Measurements from ENCODE around the gene CRY2. TPM values are rescaled to one million over a fixed set of nuclear protein-coding genes. Genes with fewer than 3 reads are reported as not detected.

Gene CRY2
- total RNA-seq, 1 donor from 2014 or later: 7.1 TPM

GRCh38 chr11:45930031-45930794 lies 82.9 kb downstream of the CRY2 start:
- DNase-seq (ENCODE audit: low read depth in 2 of 2): peak in 1 of 2 donors; percentile 63

- no peak for DNase-seq (ENCODE audit: low read depth in 2 of 2)
These were observed 83.8 kb downstream of the CRY2 start for GRCh38 chr11:45930951-45931570.

GRCh38 chr11:45931739-45932138 lies 84.5 kb downstream of the CRY2 start:
- DNase-seq (ENCODE audit: low read depth in 2 of 2): no peak

GRCh38 chr11:45932217-45932616 lies 84.9 kb downstream of the CRY2 start:
- DNase-seq (ENCODE audit: low read depth in 2 of 2): no peak

Other genes with a start within 250 kb of the CRY2 start
- 1.8 and 6.1 TPM in 2 replicates for gene CHST1, start 181.9 kb upstream of the CRY2 start, total RNA-seq
- gene SLC35C1, start 42.3 kb upstream of the CRY2 start, total RNA-seq: 6.3 and 7.7 TPM in 2 replicates
- 0.99 and 1.7 TPM in 2 replicates for gene MAPK8IP1, start 38.2 kb downstream of the CRY2 start, total RNA-seq
- gene FREY1, start 59.8 kb downstream of the CRY2 start, total RNA-seq: 0.44 and 0.99 TPM in 2 replicates
- 31.4 and 32.9 TPM in 2 replicates for gene PEX16, start 70.4 kb downstream of the CRY2 start, total RNA-seq
- gene LARGE2, start 75.2 kb downstream of the CRY2 start, total RNA-seq: not detected in 2 replicates

Data from lung microvascular endothelial cell (primary cell).